ENCODE results near the gene KRTAP1-3. TPM values are rescaled to one million over a fixed set of nuclear protein-coding genes. Genes with fewer than 3 reads are reported as not detected.

KRTAP1-3 gene
- total and polyA plus RNA-seq, 2 of the 4 experiments (the other 2 are of a cell fraction) = not detected

DNA sequence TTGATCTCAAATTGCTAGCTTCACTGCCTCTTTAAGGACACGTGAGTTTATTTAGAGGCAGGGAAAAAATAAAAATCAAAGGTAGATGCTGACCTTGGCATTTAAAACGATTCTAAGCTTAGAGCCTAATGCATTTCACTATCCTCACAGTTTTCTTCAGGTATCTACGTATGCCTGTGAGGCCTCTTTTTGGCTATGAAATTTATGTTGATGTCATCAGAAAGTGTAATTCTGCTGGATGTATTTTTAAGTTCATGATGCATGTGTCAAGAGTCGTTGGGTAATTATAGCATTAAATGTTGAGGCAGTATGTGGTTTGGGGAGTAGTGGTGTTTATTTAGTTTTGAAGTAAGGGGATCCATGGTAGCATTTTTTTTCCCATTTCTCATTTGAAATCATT, 30.7 kb downstream of the KRTAP1-3 start:
- no peaks in the 10 kb centered on the region for H3K4me1 ChIP-seq (ENCODE audit: control insufficient read depth, insufficient read depth, low read length)
- no peak overlapping the region for H4K91ac ChIP-seq (ENCODE audit: insufficient read depth, low read depth, low read length)
- no peak overlapping the region for H4K8ac ChIP-seq (ENCODE audit: low read depth in 2 of 2, low read length in 2 of 2)
- no peak overlapping the region for H2BK120ac ChIP-seq (ENCODE audit: low read depth, low read length)
- in situ Hi-C loops (cut with MboI; ENCODE audit: low sequenced_read_pairs) = no loop called here
- H4K5ac ChIP-seq (ENCODE audit: low read depth, low read length) = no peak overlapping the region
- H3K4me2 ChIP-seq (ENCODE audit: low read depth, low read length) = no peak overlapping the region
- intact Hi-C loops (cut with micrococcal nuclease) = no loop called here
- WGBS, 2 experiments (ENCODE audit: extremely low coverage in 2 of 2, insufficient read length in 1 of 2) = no CpG with 5 or more reads among the region's 4 CpGs
- H3K27me3 ChIP-seq (ENCODE audit: control insufficient read depth, insufficient read depth, low read length) = no peaks in the 10 kb centered on the region
- H3K79me1 ChIP-seq (ENCODE audit: low read depth in 1 of 2, low read length in 2 of 2) = no peaks in the 10 kb centered on the region
- H3K36me3 ChIP-seq (ENCODE audit: control insufficient read depth, insufficient read depth, low read length) = no peaks in the 10 kb centered on the region
- no peak overlapping the region; the same call in 2 of the 3 replicates for H2BK15ac ChIP-seq (ENCODE audit: low read depth, low read length)
- H2AK5ac ChIP-seq (ENCODE audit: low read depth, low read length) = no peak overlapping the region
- no TSS peak for BruUV-seq (replicated peaks)
- no peak overlapping the region for H3K4ac ChIP-seq (ENCODE audit: low read depth, low read length)
- H2BK5ac ChIP-seq (ENCODE audit: low read depth, low read length, poor library complexity, severe bottlenecking) = no peak overlapping the region
- H3K56ac ChIP-seq (ENCODE audit: extremely low read depth, insufficient read depth, low read length) = no peak overlapping the region
- H3K9ac ChIP-seq (ENCODE audit: low read depth, low read length) = no peak overlapping the region
- H3K9me1 ChIP-seq (ENCODE audit: insufficient read depth, low read length) = no peaks in the 10 kb centered on the region
- dilution Hi-C loops (cut with HindIII; ENCODE audit: low sequenced_read_pairs, unreplicated experiment) = no loop called here
- no peak overlapping the region for H3K23ac ChIP-seq (ENCODE audit: low read depth, low read length)
- TF ChIP-seq RFX5 (IDR thresholded peaks at IDR 0.05; ENCODE audit: low read depth, low read length) = no peak
- no peak for TF ChIP-seq POLR2A (IDR thresholded peaks at IDR 0.05; ENCODE audit: low read depth, low read length)
- TF ChIP-seq MAFK (IDR thresholded peaks at IDR 0.05; ENCODE audit: low read depth, low read length) = peak; percentile 68
- TF ChIP-seq BHLHE40 (IDR thresholded peaks at IDR 0.05; ENCODE audit: low read depth, low read length) = no peak
- no peak for TF ChIP-seq MAZ (IDR thresholded peaks at IDR 0.05; ENCODE audit: borderline replicate concordance, low read depth, low read length)
- no peak overlapping the region for H2AK9ac ChIP-seq (replicated peaks; ENCODE audit: low read depth, low read length, poor library complexity)
- H3K4me3 ChIP-seq (ENCODE audit: insufficient read depth, low read depth, low read length) = no peak overlapping the region
- H2BK20ac ChIP-seq (ENCODE audit: low read depth, low read length) = no peak overlapping the region
- CTCF ChIA-PET = no interaction called here
- no peaks in the 10 kb centered on the region for H3K9me3 ChIP-seq (ENCODE audit: control insufficient read depth, insufficient read depth, low read length)
- no peak overlapping the region for H3K18ac ChIP-seq (ENCODE audit: low read depth, low read length)
- no peak overlapping the region for H2AFZ ChIP-seq (replicated peaks; ENCODE audit: low read length, poor library complexity)
- no peak overlapping the region for H3K27ac ChIP-seq (ENCODE audit: insufficient read depth, low read length)
- no peaks in the 10 kb centered on the region for H4K20me1 ChIP-seq (ENCODE audit: insufficient read depth, low read length)
- ATAC-seq (ENCODE audit: low read depth) = no peak
- DNase-seq = no peak
- POLR2A ChIA-PET (ENCODE audit: unreplicated experiment) = no interaction called here
- H3K14ac ChIP-seq (replicated peaks; ENCODE audit: low read depth, low read length) = no peak overlapping the region

Measured in IMR-90 (cell line).